Measurements from ENCODE around the gene ME3.

DNA sequence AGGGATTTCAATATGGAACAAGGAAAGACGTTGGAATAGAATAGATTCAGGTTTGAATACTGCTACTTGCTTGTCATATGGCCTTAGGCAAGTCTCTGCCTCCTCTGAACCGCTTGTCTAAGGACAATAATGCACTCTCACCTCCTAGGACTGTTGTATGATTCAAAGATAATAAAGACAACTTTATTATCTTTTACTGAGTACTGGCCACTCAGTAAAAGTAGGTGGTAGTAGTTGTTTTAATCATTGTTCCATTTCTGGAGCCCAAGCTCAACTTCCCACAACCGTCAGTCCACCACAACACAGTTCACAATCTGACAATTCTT is 134.2 kb downstream of the ME3 start:
- TF ChIP-seq, protein P1, sequence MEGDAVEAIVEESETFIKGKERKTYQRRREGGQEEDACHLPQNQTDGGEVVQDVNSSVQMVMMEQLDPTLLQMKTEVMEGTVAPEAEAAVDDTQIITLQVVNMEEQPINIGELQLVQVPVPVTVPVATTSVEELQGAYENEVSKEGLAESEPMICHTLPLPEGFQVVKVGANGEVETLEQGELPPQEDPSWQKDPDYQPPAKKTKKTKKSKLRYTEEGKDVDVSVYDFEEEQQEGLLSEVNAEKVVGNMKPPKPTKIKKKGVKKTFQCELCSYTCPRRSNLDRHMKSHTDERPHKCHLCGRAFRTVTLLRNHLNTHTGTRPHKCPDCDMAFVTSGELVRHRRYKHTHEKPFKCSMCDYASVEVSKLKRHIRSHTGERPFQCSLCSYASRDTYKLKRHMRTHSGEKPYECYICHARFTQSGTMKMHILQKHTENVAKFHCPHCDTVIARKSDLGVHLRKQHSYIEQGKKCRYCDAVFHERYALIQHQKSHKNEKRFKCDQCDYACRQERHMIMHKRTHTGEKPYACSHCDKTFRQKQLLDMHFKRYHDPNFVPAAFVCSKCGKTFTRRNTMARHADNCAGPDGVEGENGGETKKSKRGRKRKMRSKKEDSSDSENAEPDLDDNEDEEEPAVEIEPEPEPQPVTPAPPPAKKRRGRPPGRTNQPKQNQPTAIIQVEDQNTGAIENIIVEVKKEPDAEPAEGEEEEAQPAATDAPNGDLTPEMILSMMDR (IDR thresholded peaks at IDR 0.05), result no peak
- no peak for TF ChIP-seq EZH2 (IDR thresholded peaks at IDR 0.05; ENCODE audit: borderline replicate concordance, insufficient read depth, low read depth, low read length, poor library complexity, severe bottlenecking)
